ENCODE data around the gene CENPU.

CENPU gene

DNA sequence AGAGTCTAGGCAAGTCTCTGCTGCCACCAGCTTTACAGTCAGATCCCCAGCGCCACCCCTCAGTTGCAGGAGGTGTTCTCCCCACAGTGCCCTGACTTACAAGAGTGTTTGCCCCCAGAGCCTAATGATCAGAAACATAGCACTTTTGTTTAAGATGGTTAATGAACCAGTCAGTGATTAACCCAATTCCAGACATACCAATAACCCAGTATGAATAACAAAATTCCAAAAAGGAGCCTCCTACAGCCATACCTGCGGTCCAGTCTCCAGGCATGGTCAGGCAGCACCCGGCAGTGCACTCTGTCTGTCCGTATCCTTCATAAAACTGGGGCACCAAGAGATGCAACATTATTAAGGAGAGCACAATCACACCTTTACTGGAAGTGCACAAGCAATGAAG, 30.7 kb upstream of the CENPU start:
- Histone ChIP-seq H3K9me3 (ENCODE audit: control insufficient read depth, low read length) (no peaks in the 10 kb centered on the region), H3K27me3 (ENCODE audit: control insufficient read depth in 1 of 2, insufficient read depth in 1 of 2, low read length in 2 of 2) (no peaks in the 10 kb centered on the region), H2BK15ac (ENCODE audit: low read depth, poor library complexity, severe bottlenecking) (no peak overlapping the region), H2BK5ac (ENCODE audit: low read depth, low read length, poor library complexity, severe bottlenecking) (peak overlapping the region; percentile 22), H4K8ac (ENCODE audit: low read length) (no peak overlapping the region), H3K4me2 (ENCODE audit: low read length, poor library complexity, severe bottlenecking) (no peak overlapping the region), H3K23ac (ENCODE audit: low read length in 2 of 2) (no peak overlapping the region), H3K18ac (ENCODE audit: low read depth in 1 of 2, low read length in 2 of 2) (no peak overlapping the region), H4K91ac (ENCODE audit: low read length) (no peak overlapping the region), H3K79me1 (replicated peaks; ENCODE audit: low read length, poor library complexity, severe bottlenecking) (peaks cover 6% of the 10 kb centered on the region), H3K36me3 (ENCODE audit: control insufficient read depth in 1 of 2, insufficient read depth in 2 of 2, low read depth in 1 of 2, low read length in 2 of 2) (peaks cover 44 to 80% of the 10 kb centered on the region in 2 experiments), H2BK120ac (ENCODE audit: low read depth, low read length) (no peak overlapping the region), H2AK5ac (ENCODE audit: low read length, severe bottlenecking) (peak overlapping the region; percentile 68), H3K14ac (ENCODE audit: low read length in 2 of 2) (no peak overlapping the region), H3K4ac (ENCODE audit: low read depth in 1 of 2, low read length in 2 of 2) (no peak overlapping the region), H2BK12ac (ENCODE audit: low read length in 2 of 2) (no peak overlapping the region), H3K4me3 (ENCODE audit: insufficient read depth in 1 of 2, low read depth in 1 of 2, low read length in 2 of 2) (no peak overlapping the region), H3K4me1 (ENCODE audit: control insufficient read depth, insufficient read depth, low read depth, low read length) (peaks cover 20% of the 10 kb centered on the region), H3K9ac (ENCODE audit: low read length) (no peak overlapping the region), H2AFZ (ENCODE audit: low read depth, low read length) (no peak overlapping the region), H3K27ac (ENCODE audit: low read length, poor library complexity, severe bottlenecking) (peak overlapping the region; percentile 88)
- 96% methylated on average over 4 of the region's 4 CpGs for whole genome bisulfite sequencing
- DNase-seq = no peak

DNA sequence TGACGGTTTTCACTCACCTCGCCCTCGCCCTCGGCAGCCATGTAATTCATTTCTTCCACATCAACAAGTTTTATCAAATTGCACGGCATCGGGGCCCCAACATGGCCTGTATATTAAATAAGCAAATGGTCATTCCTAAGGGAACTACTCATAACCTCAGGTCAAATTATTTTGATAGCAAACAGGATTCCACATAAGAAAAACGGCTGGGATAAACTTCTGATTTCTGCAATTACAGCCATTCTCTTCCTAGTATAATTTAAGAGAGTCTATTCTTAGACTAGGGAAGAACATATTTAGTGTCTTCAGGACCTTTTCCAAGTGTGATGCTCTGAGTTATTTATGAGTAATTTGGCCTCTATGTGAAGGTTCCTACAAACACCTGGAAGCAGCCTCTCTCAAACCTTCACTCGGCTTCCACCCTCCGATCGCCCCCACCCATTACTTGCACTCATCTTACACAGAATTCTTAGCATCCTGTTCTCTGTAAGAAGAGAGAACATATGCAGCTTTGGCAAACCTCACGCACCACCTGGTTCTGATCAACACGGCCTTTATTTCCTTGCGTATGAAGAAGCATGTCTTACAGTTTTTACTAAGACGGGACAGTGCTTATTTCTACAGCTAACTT, 29.4 kb upstream of the CENPU start:
- Histone ChIP-seq H3K4ac (ENCODE audit: low read depth in 1 of 2, low read length in 2 of 2) (no peak overlapping the region), H2BK120ac (ENCODE audit: low read depth, low read length) (no peak overlapping the region), H3K14ac (ENCODE audit: low read length in 2 of 2) (no peak overlapping the region), H3K4me1 (ENCODE audit: control insufficient read depth, insufficient read depth, low read depth, low read length) (peaks cover 20% of the 10 kb centered on the region), H2AFZ (ENCODE audit: low read depth, low read length) (no peak overlapping the region), H3K4me3 (ENCODE audit: insufficient read depth in 1 of 2, low read depth in 1 of 2, low read length in 2 of 2) (no peak overlapping the region), H2AK5ac (ENCODE audit: low read length, severe bottlenecking) (peak overlapping the region; percentile 89), H2BK5ac (ENCODE audit: low read depth, low read length, poor library complexity, severe bottlenecking) (peak overlapping the region; percentile 90), H4K91ac (ENCODE audit: low read length) (no peak overlapping the region), H2BK15ac (ENCODE audit: low read depth, poor library complexity, severe bottlenecking) (no peak overlapping the region), H4K8ac (ENCODE audit: low read length) (no peak overlapping the region), H3K36me3 (ENCODE audit: control insufficient read depth in 1 of 2, insufficient read depth in 2 of 2, low read depth in 1 of 2, low read length in 2 of 2) (peaks cover 40 to 70% of the 10 kb centered on the region in 2 experiments), H3K27me3 (ENCODE audit: control insufficient read depth in 1 of 2, insufficient read depth in 1 of 2, low read length in 2 of 2) (no peaks in the 10 kb centered on the region), H3K4me2 (ENCODE audit: low read length, poor library complexity, severe bottlenecking) (no peak overlapping the region), H3K18ac (ENCODE audit: low read depth in 1 of 2, low read length in 2 of 2) (no peak overlapping the region), H3K79me1 (replicated peaks; ENCODE audit: low read length, poor library complexity, severe bottlenecking) (peaks cover 6% of the 10 kb centered on the region), H2BK12ac (ENCODE audit: low read length in 2 of 2) (no peak overlapping the region), H3K9ac (ENCODE audit: low read length) (peak overlapping the region; percentile 25), H3K23ac (ENCODE audit: low read length in 2 of 2) (no peak overlapping the region), H3K9me3 (ENCODE audit: control insufficient read depth, low read length) (no peaks in the 10 kb centered on the region), H3K27ac (ENCODE audit: low read length, poor library complexity, severe bottlenecking) (peak overlapping the region; percentile 84)
- no peak for DNase-seq
- 91% methylated on average over 13 of the region's 14 CpGs for WGBS

DNA sequence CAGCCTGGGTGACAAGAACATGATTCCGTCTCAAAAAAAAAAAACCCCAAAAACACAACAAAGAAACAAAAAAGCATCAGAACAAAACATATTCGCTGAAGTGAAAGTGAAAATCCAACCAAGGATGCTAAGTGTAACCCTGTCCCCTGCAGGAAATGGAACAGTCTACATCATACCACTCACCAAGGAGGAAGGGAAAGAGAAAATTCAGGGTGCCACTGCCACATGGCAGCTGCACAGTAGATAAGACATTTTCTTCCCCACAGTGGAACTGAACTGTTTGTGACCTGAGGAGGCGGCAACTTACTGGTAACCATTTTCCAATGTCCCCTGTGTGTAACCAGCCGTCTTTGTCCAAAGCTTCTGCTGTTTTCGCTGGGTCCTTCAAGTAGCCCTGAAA, 28.2 kb upstream of the CENPU start:
- no peak overlapping the region for H4K91ac ChIP-seq (ENCODE audit: low read length)
- 85% methylated on average over 5 of the region's 5 CpGs for WGBS

DNA sequence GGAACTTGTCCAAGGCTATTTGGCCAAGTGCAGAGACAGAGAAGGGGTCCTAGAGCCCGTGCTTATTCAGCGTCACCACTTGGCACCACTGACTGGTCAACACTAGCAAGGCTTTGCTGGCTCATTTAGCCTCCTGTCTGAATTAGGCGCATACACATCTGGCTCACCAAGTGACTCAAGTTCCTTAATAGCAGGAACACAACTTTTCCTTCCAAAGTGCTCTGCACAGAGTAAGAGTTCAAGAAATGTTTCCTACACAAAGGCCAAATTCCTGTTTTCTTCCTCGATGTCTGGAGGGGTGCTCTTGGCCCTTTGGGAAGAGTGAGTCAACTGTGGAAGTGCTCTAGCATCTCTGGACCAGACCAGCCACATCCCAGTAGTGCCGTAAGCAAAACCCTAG, 26.8 kb upstream of the CENPU start:
- 83% methylated on average over 5 of the region's 5 CpGs for WGBS
- Histone ChIP-seq H3K14ac (ENCODE audit: low read length in 2 of 2) (no peak overlapping the region), H2BK15ac (ENCODE audit: low read depth, poor library complexity, severe bottlenecking) (no peak overlapping the region), H3K4ac (ENCODE audit: low read depth in 1 of 2, low read length in 2 of 2) (no peak overlapping the region), H4K91ac (ENCODE audit: low read length) (no peak overlapping the region), H3K4me2 (ENCODE audit: low read length, poor library complexity, severe bottlenecking) (no peak overlapping the region), H2AK5ac (ENCODE audit: low read length, severe bottlenecking) (peak overlapping the region; percentile 26), H2BK120ac (ENCODE audit: low read depth, low read length) (no peak overlapping the region), H2BK5ac (ENCODE audit: low read depth, low read length, poor library complexity, severe bottlenecking) (no peak overlapping the region), H2AFZ (ENCODE audit: low read depth, low read length) (no peak overlapping the region), H3K4me1 (ENCODE audit: control insufficient read depth, insufficient read depth, low read depth, low read length) (peaks cover 16% of the 10 kb centered on the region), H3K27ac (ENCODE audit: low read length, poor library complexity, severe bottlenecking) (no peak overlapping the region), H3K36me3 (ENCODE audit: control insufficient read depth in 1 of 2, insufficient read depth in 2 of 2, low read depth in 1 of 2, low read length in 2 of 2) (peaks cover 27 to 51% of the 10 kb centered on the region in 2 experiments), H3K79me1 (replicated peaks; ENCODE audit: low read length, poor library complexity, severe bottlenecking) (peaks cover 3% of the 10 kb centered on the region), H3K9ac (ENCODE audit: low read length) (no peak overlapping the region), H3K27me3 (ENCODE audit: control insufficient read depth in 1 of 2, insufficient read depth in 1 of 2, low read length in 2 of 2) (no peaks in the 10 kb centered on the region), H3K18ac (ENCODE audit: low read depth in 1 of 2, low read length in 2 of 2) (no peak overlapping the region), H2BK12ac (ENCODE audit: low read length in 2 of 2) (no peak overlapping the region), H3K23ac (ENCODE audit: low read length in 2 of 2) (no peak overlapping the region), H3K4me3 (ENCODE audit: insufficient read depth in 1 of 2, low read depth in 1 of 2, low read length in 2 of 2) (no peak overlapping the region), H3K9me3 (ENCODE audit: control insufficient read depth, low read length) (no peaks in the 10 kb centered on the region), H4K8ac (ENCODE audit: low read length) (no peak overlapping the region)
- no peak for DNase-seq

More for the DNA sequence above, 28.2 kb upstream of the CENPU start:
- H3K4me1 ChIP-seq (ENCODE audit: control insufficient read depth, insufficient read depth, low read depth, low read length) = peaks cover 19% of the 10 kb centered on the region
- peaks cover 34 to 59% of the 10 kb centered on the region in 2 experiments for H3K36me3 ChIP-seq (ENCODE audit: control insufficient read depth in 1 of 2, insufficient read depth in 2 of 2, low read depth in 1 of 2, low read length in 2 of 2)
- no peak overlapping the region for H3K18ac ChIP-seq (ENCODE audit: low read depth in 1 of 2, low read length in 2 of 2)
- DNase-seq = no peak
- no peak overlapping the region for H3K4me2 ChIP-seq (ENCODE audit: low read length, poor library complexity, severe bottlenecking)
- no peaks in the 10 kb centered on the region for H3K9me3 ChIP-seq (ENCODE audit: control insufficient read depth, low read length)
- H3K14ac ChIP-seq (ENCODE audit: low read length in 2 of 2) = no peak overlapping the region
- H2AFZ ChIP-seq (ENCODE audit: low read depth, low read length) = no peak overlapping the region
- H3K9ac ChIP-seq (ENCODE audit: low read length) = no peak overlapping the region
- no peak overlapping the region for H4K8ac ChIP-seq (ENCODE audit: low read length)
- H3K79me1 ChIP-seq (replicated peaks; ENCODE audit: low read length, poor library complexity, severe bottlenecking) = peaks cover 6% of the 10 kb centered on the region
- no peak overlapping the region for H3K23ac ChIP-seq (ENCODE audit: low read length in 2 of 2)
- no peak overlapping the region for H2BK12ac ChIP-seq (ENCODE audit: low read length in 2 of 2)
- peak overlapping the region; percentile 53 for H2AK5ac ChIP-seq (ENCODE audit: low read length, severe bottlenecking)
- no peak overlapping the region for H2BK120ac ChIP-seq (ENCODE audit: low read depth, low read length)
- no peak overlapping the region for H3K27ac ChIP-seq (ENCODE audit: low read length, poor library complexity, severe bottlenecking)
- H2BK15ac ChIP-seq (ENCODE audit: low read depth, poor library complexity, severe bottlenecking) = no peak overlapping the region
- H2BK5ac ChIP-seq (ENCODE audit: low read depth, low read length, poor library complexity, severe bottlenecking) = no peak overlapping the region
- H3K27me3 ChIP-seq (ENCODE audit: control insufficient read depth in 1 of 2, insufficient read depth in 1 of 2, low read length in 2 of 2) = no peaks in the 10 kb centered on the region
- H3K4me3 ChIP-seq (ENCODE audit: insufficient read depth in 1 of 2, low read depth in 1 of 2, low read length in 2 of 2) = no peak overlapping the region
- no peak overlapping the region for H3K4ac ChIP-seq (ENCODE audit: low read depth in 1 of 2, low read length in 2 of 2)
